Mesenchymal stem cell (in vitro differentiated cells and primary cell): ENCODE data around the gene ELFN1.

Source experiments
- DNase-seq: peaks from one replicate; pipeline ENCODE4 v3.0.0-alpha.2; 2013
- H2AFZ ChIP-seq: one replicate; pipeline ENCODE4 v1.6.1; 2013; ENCODE audit warnings: low read depth, mild to moderate bottlenecking, control low read depth, inconsistent platforms, low read length, moderate library complexity
- H2AK5ac ChIP-seq: 2 replicates; pipeline ENCODE4 v1.6.1; 2013; ENCODE audit warnings: low read length, moderate library complexity, mild to moderate bottlenecking, inconsistent platforms; ENCODE audit not compliant: severe bottlenecking
- H2BK120ac ChIP-seq: one replicate; pipeline ENCODE4 v1.6.1; 2013; ENCODE audit warnings: low read depth, mild to moderate bottlenecking, inconsistent platforms, low read length, moderate library complexity
- H2BK12ac ChIP-seq, 2 experiments: one replicate each; pipeline ENCODE4 v1.6.1; 2013; ENCODE audit warnings: inconsistent platforms in 2 of 2, low read length in 2 of 2, mild to moderate bottlenecking in 2 of 2, moderate library complexity in 2 of 2, control low read depth in 1 of 2
- H2BK15ac ChIP-seq: one replicate; pipeline ENCODE4 v1.6.1; 2013; ENCODE audit warnings: mild to moderate bottlenecking, low read depth, inconsistent platforms; ENCODE audit not compliant: poor library complexity, severe bottlenecking
- H2BK5ac ChIP-seq: 2 replicates; pipeline ENCODE4 v1.6.1; 2013; ENCODE audit warnings: low read depth, mild to moderate bottlenecking, low read length, control low read depth, inconsistent platforms; ENCODE audit not compliant: poor library complexity, severe bottlenecking
- H3K14ac ChIP-seq, 2 experiments: one replicate each; pipeline ENCODE4 v1.6.1; 2013; ENCODE audit warnings: inconsistent platforms in 2 of 2, low read length in 2 of 2, control low read depth in 1 of 2, mild to moderate bottlenecking in 1 of 2, moderate library complexity in 1 of 2
- H3K18ac ChIP-seq, 2 experiments: one replicate each; pipeline ENCODE4 v1.6.1; 2013; ENCODE audit warnings: inconsistent platforms in 2 of 2, low read length in 2 of 2, control low read depth in 1 of 2, low read depth in 1 of 2, mild to moderate bottlenecking in 1 of 2
- H3K23ac ChIP-seq, 2 experiments: one replicate each; pipeline ENCODE4 v1.6.1; 2013; ENCODE audit warnings: inconsistent platforms in 2 of 2, low read length in 2 of 2, mild to moderate bottlenecking in 2 of 2, moderate library complexity in 2 of 2, control low read depth in 1 of 2
- H3K27ac ChIP-seq: 2 replicates; pipeline ENCODE4 v1.5.1; 2013; ENCODE audit warnings: mild to moderate bottlenecking, moderate library complexity, low read length, control low read depth, inconsistent platforms; ENCODE audit not compliant: poor library complexity, severe bottlenecking
- H3K27me3 ChIP-seq, 2 experiments: 2 replicates each; pipeline versions ENCODE4 v1.6.1 to v1.7.0; 2013; ENCODE audit warnings: low read length in 2 of 2, mild to moderate bottlenecking in 2 of 2, moderate library complexity in 2 of 2, control low read depth in 1 of 2, inconsistent platforms in 1 of 2; ENCODE audit not compliant: control insufficient read depth in 1 of 2, insufficient read depth in 1 of 2
- H3K36me3 ChIP-seq, 2 experiments: 2 replicates each; pipeline versions ENCODE4 v1.6.1 to v1.7.0; 2013; ENCODE audit warnings: low read length in 2 of 2, control low read depth in 1 of 2, inconsistent platforms in 1 of 2, low read depth in 1 of 2, mild to moderate bottlenecking in 1 of 2; ENCODE audit not compliant: insufficient read depth in 2 of 2, control insufficient read depth in 1 of 2
- H3K4ac ChIP-seq, 2 experiments: one replicate each; pipeline ENCODE4 v1.6.1; 2013; ENCODE audit warnings: inconsistent platforms in 2 of 2, low read length in 2 of 2, mild to moderate bottlenecking in 2 of 2, moderate library complexity in 2 of 2, control low read depth in 1 of 2, low read depth in 1 of 2
- H3K4me1 ChIP-seq: 2 replicates; pipeline ENCODE4 v1.6.1; 2013; ENCODE audit warnings: low read depth, low read length, control low read depth; ENCODE audit not compliant: control insufficient read depth, insufficient read depth
- H3K4me2 ChIP-seq: 2 replicates; pipeline ENCODE4 v1.6.1; 2013; ENCODE audit warnings: low read length, mild to moderate bottlenecking, inconsistent platforms; ENCODE audit not compliant: poor library complexity, severe bottlenecking
- H3K4me3 ChIP-seq, 2 experiments: 2 replicates each; pipeline versions ENCODE4 v1.5.1 to v1.7.0; 2013; ENCODE audit warnings: low read length in 2 of 2, mild to moderate bottlenecking in 2 of 2, control low read depth in 1 of 2, low read depth in 1 of 2; ENCODE audit not compliant: insufficient read depth in 1 of 2
- H3K79me1 ChIP-seq: replicated peaks from 2 replicates; pipeline ENCODE4 v1.6.1; 2013; ENCODE audit warnings: mild to moderate bottlenecking, control low read depth, low read length, inconsistent platforms; ENCODE audit not compliant: poor library complexity, severe bottlenecking
- H3K9ac ChIP-seq: 2 replicates; pipeline ENCODE4 v1.7.0; 2013; ENCODE audit warnings: mild to moderate bottlenecking, low read length, moderate library complexity
- H3K9me3 ChIP-seq: 2 replicates; pipeline ENCODE4 v1.7.0; 2013; ENCODE audit warnings: mild to moderate bottlenecking, low read length; ENCODE audit not compliant: control insufficient read depth
- H4K8ac ChIP-seq: one replicate; pipeline ENCODE4 v1.6.1; 2013; ENCODE audit warnings: inconsistent platforms, mild to moderate bottlenecking, low read length, moderate library complexity
- H4K91ac ChIP-seq: one replicate; pipeline ENCODE4 v1.6.1; 2013; ENCODE audit warnings: mild to moderate bottlenecking, low read length, inconsistent platforms
- WGBS: methylation state at CpG from one replicate; pipeline ENCODE4 v1.1.7; 2013; ENCODE audit warnings: mixed read lengths; 5-methylcytosine and 5-hydroxymethylcytosine counted together

The ELFN1 gene

GRCh38 chr7:1758859-1759521 is 88.9 kb downstream of the ELFN1 start:
- Histone ChIP-seq H3K27me3 (peaks cover 28 to 51% of the 10 kb centered on the region in 2 experiments), H4K91ac (no peak overlapping the region), H3K23ac (no peak overlapping the region), H3K4me3 (no peak overlapping the region), H2AK5ac (no peak overlapping the region), H3K79me1 (no peaks in the 10 kb centered on the region), H2AFZ (no peak overlapping the region), H3K9me3 (no peaks in the 10 kb centered on the region), H3K18ac (no peak overlapping the region), H2BK120ac (no peak overlapping the region), H4K8ac (no peak overlapping the region), H3K36me3 (no peaks in the 10 kb centered on the region), H3K14ac (no peak overlapping the region), H3K4ac (no peak overlapping the region), H2BK15ac (no peak overlapping the region), H3K4me1 (peaks cover 6% of the 10 kb centered on the region), H2BK5ac (no peak overlapping the region), H3K27ac (no peak overlapping the region), H3K4me2 (no peak overlapping the region), H2BK12ac (no peak overlapping the region), H3K9ac (no peak overlapping the region)
- WGBS = 90% methylated on average over 32 of the region's 32 CpGs
- DNase-seq = no peak

DNA sequence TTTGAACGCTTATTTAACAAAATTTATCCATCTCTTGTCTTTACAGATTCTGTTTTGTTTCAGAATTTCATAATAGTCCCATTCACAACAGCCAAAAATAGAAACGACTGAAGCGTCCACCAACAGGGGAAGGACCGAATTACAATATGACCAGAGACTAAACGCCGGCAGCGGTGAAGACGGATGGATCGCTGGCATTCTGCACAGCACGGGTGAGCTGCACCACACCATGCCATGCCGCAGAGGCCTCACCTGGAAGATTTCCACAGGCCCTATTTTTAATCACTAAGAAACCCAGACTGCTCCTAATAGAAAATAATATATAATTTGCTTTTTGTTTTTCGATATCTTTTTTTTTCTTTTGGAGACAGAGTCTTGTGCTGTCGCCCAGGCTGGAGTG is 91.0 kb downstream of the ELFN1 start:
- Histone ChIP-seq H3K4me2 (no peak overlapping the region), H2BK120ac (no peak overlapping the region), H3K4me3 (no peak overlapping the region), H2BK12ac (no peak overlapping the region), H2AK5ac (no peak overlapping the region), H3K18ac (no peak overlapping the region), H3K36me3 (no peaks in the 10 kb centered on the region), H4K91ac (no peak overlapping the region), H3K23ac (no peak overlapping the region), H3K27me3 (peaks cover 14 to 34% of the 10 kb centered on the region in 2 experiments), H3K9me3 (no peaks in the 10 kb centered on the region), H2BK15ac (no peak overlapping the region), H4K8ac (no peak overlapping the region), H3K14ac (no peak overlapping the region), H3K27ac (no peak overlapping the region), H3K79me1 (no peaks in the 10 kb centered on the region), H2BK5ac (no peak overlapping the region), H3K4ac (no peak overlapping the region), H2AFZ (no peak overlapping the region), H3K9ac (no peak overlapping the region), H3K4me1 (peaks cover 6% of the 10 kb centered on the region)
- WGBS = 88% methylated on average over 12 of the region's 13 CpGs
- DNase-seq = no peak

GRCh38 chr7:1761774-1762173 is 91.7 kb downstream of the ELFN1 start:
- Histone ChIP-seq H3K27ac (no peak overlapping the region), H2AK5ac (no peak overlapping the region), H3K36me3 (no peaks in the 10 kb centered on the region), H3K79me1 (no peaks in the 10 kb centered on the region), H3K9me3 (no peaks in the 10 kb centered on the region), H3K9ac (no peak overlapping the region), H3K23ac (no peak overlapping the region), H2BK12ac (no peak overlapping the region), H2BK120ac (no peak overlapping the region), H3K4me3 (no peak overlapping the region), H2AFZ (no peak overlapping the region), H3K18ac (no peak overlapping the region), H4K8ac (no peak overlapping the region), H2BK15ac (no peak overlapping the region), H2BK5ac (no peak overlapping the region), H3K14ac (no peak overlapping the region), H4K91ac (no peak overlapping the region), H3K4me1 (peaks cover 5% of the 10 kb centered on the region), H3K4ac (no peak overlapping the region), H3K4me2 (no peak overlapping the region), H3K27me3 (peaks cover 13 to 28% of the 10 kb centered on the region in 2 experiments)
- no peak for DNase-seq
- WGBS = 98% methylated on average over 9 of the region's 11 CpGs

- Histone ChIP-seq H2BK15ac (no peak overlapping the region), H3K4me3 (no peak overlapping the region), H3K79me1 (no peaks in the 10 kb centered on the region), H3K27ac (no peak overlapping the region), H3K4ac (no peak overlapping the region), H3K27me3 (peaks cover 10 to 28% of the 10 kb centered on the region in 2 experiments), H3K23ac (no peak overlapping the region), H3K4me1 (peaks cover 2% of the 10 kb centered on the region), H3K4me2 (no peak overlapping the region), H3K14ac (no peak overlapping the region), H2BK5ac (no peak overlapping the region), H3K9ac (no peak overlapping the region), H2BK120ac (no peak overlapping the region), H3K9me3 (no peaks in the 10 kb centered on the region), H3K18ac (no peak overlapping the region), H2AK5ac (no peak overlapping the region), H2BK12ac (no peak overlapping the region), H4K91ac (no peak overlapping the region), H2AFZ (no peak overlapping the region), H3K36me3 (no peaks in the 10 kb centered on the region), H4K8ac (no peak overlapping the region)
- DNase-seq = no peak
- 98% methylated on average over 20 of the region's 30 CpGs for WGBS
These were observed 92.3 kb downstream of the ELFN1 start for GRCh38 chr7:1762238-1762945.
